ENCODE measurements around the gene CDR2L.

The CDR2L gene

GRCh38 chr17:75012346-75013091 lies 25.1 kb downstream of the CDR2L start, which contains the start of gene MRPL58:
Gene MRPL58 (plus strand): TSS chr17:75012670. CDS start chr17:75012687, 17 bp downstream.
- H3K27ac Mint-ChIP-seq, result peak within 1 kb of the TSS; percentile 97 to 99 (median 97)
- TF ChIP-seq CTCF (IDR thresholded peaks at IDR 0.05; ENCODE audit: unreplicated experiment in 3 of 3), result peak; percentile 57 to 68 (median 65)
- H3K9me3 Mint-ChIP-seq, result no peaks in the 10 kb centered on the region
- H3K4me1 Mint-ChIP-seq, result peaks cover 23% of the 10 kb centered on the region
- H3K36me3 Mint-ChIP-seq (ENCODE audit: low read depth), result peaks cover 14% of the 10 kb centered on the region
- no peaks in the 10 kb centered on the region for H3K27me3 Mint-ChIP-seq (ENCODE audit: low read depth)
- H3K4me3 Mint-ChIP-seq, result peak within 1 kb of the TSS; percentile 91 to 96 (median 94)

GRCh38 chr17:75013092-75013559 lies 25.7 kb downstream of the CDR2L start:
- Mint-ChIP-seq H3K27me3 (ENCODE audit: low read depth) (no peaks in the 10 kb centered on the region), H3K27ac (peak overlapping the region; percentile 97 to 99 (median 97)), H3K9me3 (no peaks in the 10 kb centered on the region), H3K36me3 (ENCODE audit: low read depth) (peaks cover 18% of the 10 kb centered on the region), H3K4me3 (peak overlapping the region; percentile 91 to 96 (median 94)), H3K4me1 (peaks cover 23% of the 10 kb centered on the region)
- TF ChIP-seq CTCF (IDR thresholded peaks at IDR 0.05; ENCODE audit: unreplicated experiment in 3 of 3), result no peak

- no peak for TF ChIP-seq CTCF (IDR thresholded peaks at IDR 0.05; ENCODE audit: unreplicated experiment in 3 of 3)
- no peak overlapping the region for H3K4me3 Mint-ChIP-seq
- H3K4me1 Mint-ChIP-seq, result no peaks in the 10 kb centered on the region
- H3K27me3 Mint-ChIP-seq (ENCODE audit: low read depth), result no peaks in the 10 kb centered on the region
- H3K36me3 Mint-ChIP-seq (ENCODE audit: low read depth), result peaks cover 51% of the 10 kb centered on the region
- H3K9me3 Mint-ChIP-seq, result no peaks in the 10 kb centered on the region
- no peak overlapping the region for H3K27ac Mint-ChIP-seq
These were observed 31.7 kb downstream of the CDR2L start for GRCh38 chr17:75019146-75019545.

GRCh38 chr17:75019710-75020109 lies 32.3 kb downstream of the CDR2L start:
- Mint-ChIP-seq H3K36me3 (ENCODE audit: low read depth) (peaks cover 54% of the 10 kb centered on the region), H3K4me1 (no peaks in the 10 kb centered on the region), H3K27ac (no peak overlapping the region), H3K9me3 (no peaks in the 10 kb centered on the region), H3K27me3 (ENCODE audit: low read depth) (no peaks in the 10 kb centered on the region), H3K4me3 (no peak overlapping the region)
- TF ChIP-seq CTCF (IDR thresholded peaks at IDR 0.05; ENCODE audit: unreplicated experiment in 3 of 3), result no peak

- no peak for TF ChIP-seq CTCF (IDR thresholded peaks at IDR 0.05; ENCODE audit: unreplicated experiment in 3 of 3)
- H3K9me3 Mint-ChIP-seq, result peaks cover 3% of the 10 kb centered on the region
- no peak overlapping the region for H3K4me3 Mint-ChIP-seq
- H3K4me1 Mint-ChIP-seq, result no peaks in the 10 kb centered on the region
- peaks cover 53% of the 10 kb centered on the region for H3K36me3 Mint-ChIP-seq (ENCODE audit: low read depth)
- H3K27ac Mint-ChIP-seq, result no peak overlapping the region
- H3K27me3 Mint-ChIP-seq (ENCODE audit: low read depth), result no peaks in the 10 kb centered on the region
These were observed 33.1 kb downstream of the CDR2L start for GRCh38 chr17:75020331-75021110.

Data from nephron (organoid).